ENCODE data around the gene CIAPIN1.
"Not testable (repeated sequence)": the region's sequence is repeated elsewhere in the genome, so short reads cannot be mapped to it uniquely, and the experiment has no call there.

The CIAPIN1 gene

DNA sequence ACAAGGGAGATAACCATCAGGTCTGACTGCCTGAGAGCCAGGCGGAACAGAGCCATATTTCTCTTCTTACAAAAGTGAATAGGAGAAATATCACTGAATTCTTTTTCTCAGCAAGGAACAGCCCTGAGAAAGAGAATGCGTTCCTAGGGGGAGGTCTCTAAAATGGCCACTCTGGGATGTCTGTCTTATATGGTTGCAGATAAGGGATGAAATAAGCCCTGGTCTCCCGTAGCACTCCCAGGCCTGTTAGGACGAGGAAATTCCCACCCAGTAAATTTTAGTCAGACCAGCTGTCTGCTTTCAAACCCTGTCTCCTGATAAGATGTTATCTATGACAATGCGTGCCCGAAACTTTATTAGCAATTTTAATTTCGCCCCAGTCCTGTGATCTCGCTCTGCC is 7.2 kb downstream of the CIAPIN1 start:
- DNase-seq, result not testable (repeated sequence)

DNA sequence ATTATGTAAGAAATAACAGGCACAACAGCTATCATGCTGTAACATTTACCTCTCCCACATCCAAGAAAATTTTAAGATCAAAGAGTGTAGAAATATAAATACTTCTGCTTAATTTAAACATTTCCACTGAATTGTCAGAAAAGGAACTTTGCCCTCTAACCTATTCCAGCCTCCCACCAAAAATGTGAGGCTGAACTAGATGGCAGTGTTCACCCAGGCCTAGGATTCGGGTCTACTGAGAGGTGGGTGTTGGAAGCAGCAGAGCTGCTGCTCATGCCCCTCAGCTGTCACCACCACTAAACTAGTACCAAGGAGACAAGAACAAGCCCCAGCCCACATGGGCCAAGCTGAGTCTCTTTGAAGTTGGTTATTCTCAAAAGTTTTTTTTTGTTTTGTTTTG is 11.3 kb downstream of the CIAPIN1 start:
- no peak for DNase-seq

DNA sequence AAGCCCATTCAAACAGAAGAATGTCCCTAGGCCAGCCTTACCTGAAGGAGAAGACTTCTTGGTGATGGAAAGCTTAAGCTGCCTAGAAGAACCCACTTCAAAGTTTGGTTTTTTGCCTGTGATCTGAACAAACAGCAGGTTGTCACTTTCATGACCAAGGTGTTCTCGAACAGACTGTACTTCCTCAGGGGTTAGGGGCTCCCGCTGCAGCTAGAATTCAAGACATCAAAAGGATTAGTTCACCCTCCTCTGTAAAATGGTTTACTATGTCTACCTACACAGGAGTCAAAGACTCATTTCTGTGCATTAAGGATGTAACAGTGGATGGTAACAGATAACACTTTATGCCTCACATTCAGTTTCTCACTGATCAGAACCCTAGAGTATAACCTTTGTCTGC is 13.2 kb downstream of the CIAPIN1 start:
- DNase-seq, result no peak

DNA sequence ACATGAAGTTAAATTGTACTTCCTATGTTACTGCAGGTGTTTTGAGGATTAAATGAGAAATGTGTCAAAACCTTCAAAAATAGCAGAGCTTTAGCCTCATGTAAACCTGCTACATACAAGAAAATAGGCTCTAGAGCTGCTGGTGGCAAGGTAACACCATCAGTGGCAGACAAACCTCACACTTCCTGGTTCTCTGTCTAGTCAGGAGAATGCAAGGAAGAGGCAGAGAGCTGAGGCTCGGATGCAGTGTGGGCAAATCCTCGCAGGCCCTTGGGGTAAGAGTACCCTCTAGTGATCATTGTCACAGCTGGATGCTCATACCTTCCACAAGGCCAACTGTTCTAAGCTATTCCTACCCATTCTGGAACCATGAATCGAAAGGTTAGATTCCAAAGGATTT is 14.2 kb downstream of the CIAPIN1 start:
- no peak for DNase-seq

DNA sequence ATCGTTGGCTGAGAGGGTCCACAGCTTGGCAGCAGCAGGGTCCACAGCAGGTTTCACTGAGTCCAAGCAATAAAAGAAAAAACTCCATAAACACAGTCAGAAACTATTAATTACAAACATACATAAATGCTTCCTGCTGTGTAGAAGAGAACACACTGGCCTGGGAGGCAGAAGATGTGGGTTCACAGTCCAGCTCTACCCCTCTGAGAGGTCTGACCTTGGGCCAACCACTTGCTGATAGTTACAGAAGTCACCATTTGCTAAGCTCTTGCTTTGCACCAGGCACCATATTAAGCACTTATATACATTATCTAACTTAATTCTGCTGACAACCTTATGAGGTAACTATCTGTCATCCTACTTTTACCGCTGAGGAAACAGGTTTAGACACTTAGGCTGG is 14.7 kb downstream of the CIAPIN1 start:
- DNase-seq, result no peak

DNA sequence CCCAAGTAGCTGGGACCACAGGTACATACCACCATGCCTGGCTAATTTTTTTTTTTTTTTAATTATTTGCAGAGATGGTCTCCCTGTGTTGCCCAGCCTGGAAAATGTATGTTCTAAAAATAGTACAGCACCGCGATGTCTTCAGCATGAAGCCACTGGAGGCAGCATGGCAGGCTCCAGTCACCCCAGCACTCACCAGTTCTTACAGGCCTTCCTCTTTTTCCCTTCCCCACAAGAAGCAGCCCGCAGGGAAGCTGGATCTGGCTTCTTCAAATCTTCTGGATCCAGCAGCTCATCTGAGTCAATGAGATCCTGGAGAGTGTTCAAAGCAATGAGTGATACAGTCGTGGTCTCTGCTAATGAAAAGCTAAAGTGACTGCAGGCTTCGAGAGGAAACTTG is 16.2 kb downstream of the CIAPIN1 start:
- no peak for DNase-seq

DNA sequence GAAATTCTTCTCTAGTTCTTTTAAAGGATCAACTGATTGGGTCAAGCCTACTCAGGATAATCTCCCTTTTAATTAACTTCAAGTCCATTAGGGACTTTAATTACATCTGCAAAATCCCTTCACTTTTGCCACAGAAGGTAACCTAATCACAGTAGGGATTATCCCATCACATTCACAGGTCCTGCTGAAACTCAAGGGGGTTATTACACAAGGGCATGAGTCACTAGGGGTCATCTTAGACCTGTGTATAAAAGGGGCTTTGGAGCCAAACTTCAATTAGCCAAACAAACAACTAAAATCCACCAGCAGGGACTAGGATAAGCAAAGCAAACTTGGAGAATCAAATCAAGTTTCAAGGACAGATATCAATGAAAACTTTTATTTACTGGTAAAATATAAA is 19.4 kb downstream of the CIAPIN1 start:
- DNase-seq, result no peak

DNA sequence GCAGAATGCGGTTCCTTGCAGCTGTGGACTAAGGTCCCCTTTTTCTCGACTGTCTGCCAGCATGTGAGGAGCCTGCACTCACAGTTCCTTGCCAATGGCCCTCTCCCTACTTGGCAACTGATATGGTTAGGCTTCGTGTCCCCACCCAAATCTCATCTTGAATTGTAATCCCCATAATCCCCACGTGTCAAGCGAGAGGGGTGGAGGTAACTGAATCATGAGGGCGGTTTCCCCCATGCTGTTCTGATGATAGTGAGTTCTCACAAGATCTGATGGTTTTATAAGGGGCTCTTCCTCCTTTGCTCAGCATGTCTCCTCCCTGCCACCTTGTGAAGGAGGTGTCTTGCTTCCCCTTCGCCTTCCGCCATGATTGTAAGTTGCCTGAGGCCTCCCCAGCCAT is 19.9 kb downstream of the CIAPIN1 start:
- DNase-seq, result no peak

DNA sequence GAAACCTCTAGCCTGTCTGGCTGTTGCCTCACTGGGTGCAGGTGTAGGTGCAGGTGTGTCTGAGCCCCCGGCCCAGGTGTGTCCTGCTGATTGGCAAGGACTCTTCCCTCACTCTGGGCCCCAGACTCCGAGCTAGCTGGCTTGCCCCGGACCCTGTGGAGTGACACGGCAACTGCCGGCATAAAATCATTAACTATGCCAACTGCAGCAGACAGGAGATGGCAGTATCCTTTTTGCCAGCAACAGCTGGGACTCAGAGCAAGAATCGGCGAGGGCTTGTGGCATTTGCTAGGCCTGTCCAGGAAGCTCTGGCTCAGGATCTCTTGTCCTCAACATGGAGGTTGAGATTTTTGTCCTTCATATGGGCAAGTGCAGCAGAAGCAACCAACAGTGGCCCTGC is 20.8 kb downstream of the CIAPIN1 start:
- no peak for DNase-seq

DNA sequence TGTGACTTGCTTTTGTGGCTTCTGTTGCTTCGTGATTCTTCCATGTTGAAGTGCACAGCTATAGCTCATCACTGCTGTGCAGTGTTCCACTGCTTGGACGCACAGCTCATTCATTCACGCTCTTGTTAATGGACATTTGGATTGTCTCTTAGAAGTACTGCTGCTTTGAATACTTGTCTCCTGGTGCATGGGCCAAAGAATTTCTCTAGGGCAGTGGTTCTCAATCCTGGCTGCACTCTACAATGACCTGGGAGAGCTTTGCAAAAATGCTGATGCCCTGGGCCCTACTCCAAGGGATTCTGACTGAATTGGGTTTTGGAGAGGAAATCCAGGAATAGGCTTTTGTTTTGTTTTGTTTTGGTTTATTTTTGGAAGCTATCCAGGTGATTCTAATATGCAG is 22.6 kb downstream of the CIAPIN1 start:
- no peak for DNase-seq

DNA sequence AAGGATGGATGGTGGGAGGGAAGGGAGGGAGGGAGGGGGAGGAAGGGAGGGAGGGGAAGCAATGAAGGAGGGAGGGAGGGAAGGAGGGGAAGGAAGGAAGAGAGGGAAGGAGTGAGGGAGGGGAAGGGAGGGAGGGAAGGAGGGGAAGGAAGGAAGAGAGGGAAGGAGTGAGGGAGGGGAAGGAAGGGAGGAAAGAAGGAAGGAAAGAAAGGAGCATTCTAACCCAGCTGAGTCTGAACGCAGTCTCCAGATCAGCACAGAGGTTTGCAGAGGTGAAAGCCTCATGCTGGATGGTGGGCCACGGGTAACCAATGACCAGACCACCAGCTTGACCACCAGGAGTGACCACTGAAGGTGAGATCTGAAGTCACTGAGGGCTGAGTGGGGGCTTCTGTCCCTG is 24.0 kb downstream of the CIAPIN1 start:
- DNase-seq, result no peak

DNA sequence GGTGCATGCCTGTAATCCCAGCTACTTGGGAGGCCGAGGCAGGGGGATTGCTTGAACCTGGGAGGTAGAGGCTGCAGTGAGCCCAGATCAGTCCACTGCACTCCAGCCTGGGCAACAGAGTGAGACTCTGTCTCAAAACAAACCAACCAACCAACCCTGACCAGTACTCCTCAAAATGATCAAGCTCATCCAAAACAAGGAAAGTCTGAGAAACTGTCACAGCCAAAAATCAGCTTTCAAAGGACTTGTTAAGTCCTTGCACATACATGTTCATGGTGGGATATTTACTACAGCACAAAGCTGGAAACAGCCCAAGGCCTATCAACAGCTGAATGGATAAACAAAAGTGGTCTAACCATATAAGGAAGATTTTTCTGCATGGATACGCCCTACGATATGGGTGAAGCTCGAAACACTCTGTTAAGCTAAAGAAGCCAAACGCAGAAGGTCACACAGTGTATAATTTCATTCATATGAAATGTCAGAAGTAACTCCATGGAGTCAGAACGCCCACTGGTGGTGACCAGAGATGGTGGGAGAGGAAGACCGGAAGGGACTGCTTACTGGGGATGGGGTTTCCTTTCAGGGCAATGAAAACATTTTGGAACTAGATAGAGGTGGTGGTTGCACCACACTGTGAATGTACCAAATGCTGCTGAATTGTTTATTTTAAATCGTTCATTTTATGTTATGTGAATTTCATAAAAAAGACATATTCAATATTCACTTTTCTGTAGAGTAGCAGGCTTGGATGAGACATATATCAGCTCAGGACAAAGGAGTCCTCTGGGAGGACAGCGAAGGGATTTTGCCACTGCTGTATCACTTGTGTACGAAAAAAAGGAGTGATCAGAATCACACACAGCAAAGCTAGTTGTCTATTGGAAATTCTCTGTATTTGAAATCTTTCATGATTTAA is 24.9 kb downstream of the CIAPIN1 start:
- peak; percentile 65 for DNase-seq

DNA sequence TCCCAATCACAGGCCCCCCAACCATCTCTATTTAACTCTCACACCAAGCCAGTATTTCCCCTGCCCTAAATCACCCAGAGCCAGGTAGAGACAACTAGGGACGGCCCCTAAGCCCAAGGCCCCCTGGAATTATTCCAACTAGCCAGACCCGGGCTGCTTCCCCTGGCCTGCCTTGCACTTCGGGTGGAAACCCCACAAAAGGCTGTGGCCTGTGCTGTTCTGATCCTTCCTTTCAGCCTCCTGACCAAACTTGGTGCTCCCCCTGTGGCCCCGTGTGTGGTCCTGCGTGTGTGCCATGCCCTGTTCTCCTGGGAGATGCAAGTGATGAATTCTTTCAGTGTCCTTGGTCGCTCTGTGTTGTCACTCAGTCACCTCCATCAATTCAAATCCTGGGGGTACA is 27.7 kb downstream of the CIAPIN1 start:
- no peak for DNase-seq

DNA sequence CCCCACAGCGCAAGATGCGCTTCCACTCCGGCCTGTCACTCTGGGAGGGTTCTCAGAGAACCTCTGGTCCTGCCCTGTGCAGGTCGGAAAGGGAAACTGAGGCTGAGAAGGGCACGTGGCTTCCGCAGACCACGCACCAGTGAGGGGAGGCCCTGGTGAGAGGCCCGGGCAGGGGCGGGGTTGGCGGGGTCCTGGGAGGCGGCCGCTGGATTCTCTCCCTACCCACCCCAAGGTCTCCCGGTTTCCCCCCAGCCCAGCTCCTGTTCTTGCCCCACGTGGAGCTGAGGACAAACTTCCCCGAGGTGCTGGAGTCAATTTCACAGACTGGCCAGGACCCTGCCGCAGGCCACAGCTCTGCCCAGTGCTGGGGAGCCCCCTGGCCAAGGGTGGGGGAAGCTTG is 31.1 kb downstream of the CIAPIN1 start:
- no peak for DNase-seq

DNA sequence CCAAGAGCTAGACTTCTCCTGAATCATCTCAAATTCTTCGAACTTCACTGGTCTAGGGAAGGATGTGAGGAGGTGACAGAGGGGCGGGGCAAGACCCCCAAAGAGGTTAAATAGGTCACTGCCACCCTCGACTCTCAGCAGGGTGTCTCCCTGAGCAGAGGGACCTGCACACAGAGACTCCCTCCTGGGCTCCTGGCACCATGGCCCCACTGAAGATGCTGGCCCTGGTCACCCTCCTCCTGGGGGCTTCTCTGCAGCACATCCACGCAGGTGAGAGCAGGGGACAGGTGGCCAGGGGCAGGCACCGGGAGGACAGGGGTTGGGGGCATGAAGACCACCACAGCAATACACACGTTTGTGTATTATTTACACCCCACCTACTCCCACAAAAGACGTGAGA is 33.5 kb downstream of the CIAPIN1 start:
- no peak for DNase-seq

DNA sequence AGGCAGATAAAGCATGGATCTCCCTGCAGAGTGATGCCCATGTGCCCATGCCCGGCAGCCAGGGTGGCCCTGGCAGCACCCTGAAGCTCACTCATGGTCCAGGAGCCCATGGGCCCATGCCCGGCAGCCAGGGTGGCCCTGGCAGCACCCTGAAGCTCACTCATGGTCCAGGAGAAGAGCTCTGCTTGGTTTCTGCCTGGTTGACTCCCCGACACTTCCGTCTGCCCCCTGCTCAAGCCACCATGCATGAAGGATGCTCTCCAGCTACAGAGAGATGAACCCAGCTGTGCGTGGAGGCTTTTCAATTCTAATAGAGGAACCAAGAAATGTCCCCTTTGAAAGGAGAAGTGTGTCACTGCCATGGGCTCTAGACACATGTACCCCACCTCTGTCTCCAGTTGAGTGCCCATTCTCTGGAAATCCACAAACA is 33.9 kb downstream of the CIAPIN1 start:
- no peak for DNase-seq

DNA sequence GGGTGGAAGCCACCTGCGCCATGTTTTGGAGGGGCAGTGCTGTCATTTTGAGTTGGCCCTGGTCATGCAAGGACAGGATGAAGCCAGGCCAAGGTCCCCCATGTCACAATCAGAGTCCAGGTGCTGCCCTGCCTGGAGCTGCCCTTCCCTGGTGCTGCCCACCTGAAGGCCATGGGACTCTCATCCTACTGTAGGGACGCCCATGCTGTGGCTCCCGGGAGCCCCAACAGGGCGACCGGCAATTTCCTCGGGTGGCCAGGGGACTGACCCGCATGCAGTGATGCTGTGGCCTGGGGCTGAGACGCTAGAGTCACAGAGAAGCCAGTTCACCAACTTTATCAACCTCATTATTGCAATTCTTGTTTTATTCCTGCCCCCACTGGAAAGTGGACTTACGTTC is 34.6 kb downstream of the CIAPIN1 start:
- DNase-seq, result no peak

DNA sequence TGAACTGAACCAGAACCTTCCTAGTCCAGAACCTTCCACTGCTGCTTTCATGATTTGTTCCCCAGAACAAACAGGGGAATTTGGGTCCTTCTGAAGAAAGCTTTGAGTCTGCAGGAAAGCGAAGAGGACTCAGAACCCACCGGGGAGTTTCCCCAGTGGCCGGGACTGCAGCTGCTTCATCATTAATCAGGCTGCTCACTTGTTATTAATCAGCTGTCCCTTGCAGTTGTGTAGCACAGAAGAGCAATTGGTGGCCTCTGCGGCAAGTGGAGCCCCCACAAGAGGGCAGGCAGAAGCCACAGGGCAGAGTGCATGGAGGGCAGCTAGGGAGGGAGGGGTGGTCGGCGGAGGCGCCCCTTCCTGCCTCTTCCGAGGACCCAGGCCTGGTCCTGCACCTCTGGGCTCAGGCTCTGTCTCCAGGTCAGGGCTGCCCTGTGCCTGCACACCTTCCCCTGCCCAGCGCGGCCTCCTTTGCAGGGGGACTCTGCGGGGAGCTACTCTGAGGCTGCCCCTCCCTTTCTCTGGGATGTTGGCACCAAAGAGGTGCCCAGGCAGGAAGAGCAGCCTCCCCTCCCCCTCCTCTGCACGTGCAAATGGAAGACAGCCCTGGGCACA is 35.7 kb downstream of the CIAPIN1 start:
- no peak for DNase-seq

DNA sequence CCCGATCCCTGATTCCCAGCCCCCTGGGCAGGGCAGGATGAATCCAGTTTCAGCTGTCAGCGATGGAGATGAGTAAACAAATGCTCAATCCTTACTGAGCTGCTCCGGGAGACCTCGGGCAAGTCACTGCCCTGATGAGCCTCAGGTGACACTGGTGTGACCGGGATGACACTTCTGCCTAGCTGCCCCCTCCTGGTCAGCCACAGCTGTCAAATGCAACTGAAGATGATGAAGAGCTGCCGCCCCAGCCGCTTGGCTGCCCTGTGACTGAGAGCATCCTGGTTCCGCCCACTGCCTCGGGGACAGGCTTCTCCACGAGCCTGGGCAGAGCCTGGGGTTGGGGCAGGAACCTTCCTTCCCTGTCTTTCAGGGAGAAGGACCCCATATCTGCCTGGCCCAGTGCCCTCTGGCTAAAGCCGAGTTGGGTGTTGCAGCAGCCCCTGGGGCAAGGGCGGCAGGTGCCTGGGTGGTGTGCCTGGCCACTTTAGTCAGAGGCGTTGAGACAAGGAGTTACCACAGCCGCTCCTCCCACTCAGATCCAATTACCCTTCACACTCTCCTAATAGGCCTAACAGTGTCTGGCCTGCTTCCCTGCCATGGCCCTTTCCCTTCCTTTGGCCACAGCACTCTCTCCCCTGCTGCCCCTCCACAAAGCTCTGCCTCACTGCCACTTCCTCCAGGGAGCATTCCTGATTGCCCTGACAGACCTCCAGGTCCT is 37.2 kb downstream of the CIAPIN1 start:
- DNase-seq, result no peak

DNA sequence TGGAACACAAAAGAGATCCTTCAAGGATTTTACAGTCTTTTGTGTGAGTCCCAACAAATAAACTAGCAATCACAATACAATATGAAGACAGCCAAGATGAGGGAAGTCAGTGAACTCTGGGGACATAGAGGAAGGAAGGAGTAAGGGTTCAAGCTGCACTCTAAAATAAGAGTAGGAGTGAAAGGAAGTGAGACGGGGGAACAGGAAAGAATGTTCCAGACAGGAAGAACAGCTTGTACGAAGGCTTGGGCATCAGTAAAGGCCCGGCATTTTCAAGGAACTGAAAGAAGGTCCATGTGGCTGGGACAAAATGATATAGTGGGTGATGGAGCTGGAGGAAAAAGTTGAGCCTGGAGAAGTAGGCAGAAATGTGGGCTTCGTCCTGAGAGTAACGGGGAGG is 38.1 kb downstream of the CIAPIN1 start:
- no peak for DNase-seq

DNA sequence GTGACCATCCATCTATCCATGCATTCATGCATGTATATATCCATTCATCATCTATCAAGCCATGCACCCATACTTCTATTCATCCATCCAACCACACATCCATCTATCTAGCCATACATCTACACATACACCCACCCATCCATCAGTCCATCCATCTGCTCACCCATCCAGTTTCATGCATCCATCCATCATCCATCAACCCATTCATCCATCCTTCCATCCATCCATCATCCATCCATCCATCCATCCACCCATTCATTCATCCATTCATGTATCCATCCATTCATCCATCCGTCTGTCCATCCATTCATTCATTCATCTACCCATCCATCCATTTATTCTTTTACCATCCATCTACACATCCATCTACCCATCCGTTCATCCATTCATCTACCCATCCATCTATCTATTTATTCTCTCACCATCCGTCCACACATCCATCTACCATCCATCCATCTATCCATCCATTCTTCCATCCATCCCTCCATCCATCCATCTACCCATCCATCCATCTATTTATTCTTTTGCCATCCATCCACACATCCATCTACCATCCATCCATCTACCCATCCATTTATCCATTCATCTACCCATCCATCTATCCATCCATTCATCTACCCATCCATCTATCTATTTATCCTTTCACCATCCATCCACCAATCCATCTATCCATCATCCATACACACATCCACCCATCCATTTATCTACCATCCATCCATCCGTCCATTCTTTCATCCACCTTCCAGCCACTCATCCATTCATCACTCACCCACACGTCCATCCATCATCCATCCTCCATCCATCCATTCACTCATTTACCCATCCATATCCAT is 39.4 kb downstream of the CIAPIN1 start:
- DNase-seq, result no peak

DNA sequence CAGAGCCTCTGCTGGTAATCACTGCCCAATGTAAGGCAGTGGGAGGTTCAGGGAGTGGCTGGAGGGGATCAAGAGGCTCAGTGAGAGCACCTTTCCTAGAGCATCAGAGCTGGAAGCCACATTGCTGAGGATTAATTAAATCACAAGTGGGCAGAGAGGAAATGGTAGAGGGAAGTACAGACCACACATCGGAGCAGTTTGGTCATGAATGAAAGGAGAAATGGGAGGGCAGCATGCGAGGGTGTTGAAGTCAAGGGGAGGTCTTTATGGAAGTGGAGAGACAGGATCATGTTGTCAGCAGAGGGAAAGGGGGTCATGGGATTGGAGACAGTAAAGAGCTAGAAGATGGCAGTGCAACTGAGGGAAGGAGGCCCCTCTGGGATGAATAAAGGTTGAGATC is 40.3 kb downstream of the CIAPIN1 start:
- no peak for DNase-seq

DNA sequence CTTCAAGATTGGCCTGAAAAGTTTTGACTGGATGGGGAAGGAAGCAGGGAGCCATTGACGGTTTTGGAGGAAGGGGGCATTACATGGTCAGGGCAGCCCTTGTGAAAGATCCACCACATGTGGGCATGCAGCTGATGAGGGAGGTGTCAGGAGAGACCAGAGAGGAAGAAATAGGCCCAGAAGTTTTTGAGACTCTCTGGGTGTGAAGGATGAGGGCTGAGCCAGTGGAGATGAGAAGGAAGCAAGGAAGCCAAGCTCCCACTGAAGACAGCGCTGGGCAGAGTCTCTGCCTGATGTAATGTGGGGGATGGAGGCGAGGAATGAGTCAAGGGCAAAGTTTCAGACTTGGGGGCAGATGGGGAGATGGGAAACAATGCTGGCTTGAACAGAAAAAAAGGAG is 42.1 kb downstream of the CIAPIN1 start:
- DNase-seq, result no peak

Data from fibroblast of skin of right biceps (primary cell).